Measurements from ENCODE around the gene SLC16A9. TPM values are rescaled to one million over a fixed set of nuclear protein-coding genes. Genes with fewer than 3 reads are reported as not detected.

The SLC16A9 gene
- total and polyA plus RNA-seq, 2 experiments from 2014 or later: not detected

- Histone ChIP-seq H3K79me2 (ENCODE audit: insufficient read depth) (no peaks in the 10 kb centered on the region), H2AFZ (peak overlapping the region; percentile 43), H4K20me1 (ENCODE audit: insufficient read depth) (no peaks in the 10 kb centered on the region), H3K9me3 (ENCODE audit: low read depth) (no peaks in the 10 kb centered on the region), H3K27me3 (replicated peaks; ENCODE audit: insufficient read depth) (no peaks in the 10 kb centered on the region; the same call in 1 of the 2 replicates), H3K4me1 (ENCODE audit: insufficient read depth) (no peaks in the 10 kb centered on the region), H3K36me3 (ENCODE audit: low read depth) (no peaks in the 10 kb centered on the region), H3F3A (ENCODE audit: insufficient read depth) (0 out of 2 replicates have a peak, but pooled peaks cover 5% of the 10 kb centered on the region), H3K9ac (no peak overlapping the region), H3K4me3 (no peak overlapping the region), H3K9me2 (ENCODE audit: insufficient read depth) (no peaks in the 10 kb centered on the region), H3K4me2 (ENCODE audit: unreplicated experiment) (no peak overlapping the region), H3K27ac (no peak overlapping the region)
- in situ Hi-C loops (cut with MboI): loop anchor here (10.0 to 25.0 kb wide), 3 partner anchors 411 to 811 kb away; no protein-coding TSS in a partner anchor
- 1% methylated on average over 8 of the region's 8 CpGs for WGBS, 2 experiments (ENCODE audit: low coverage in 1 of 2, low lambda C conversion rate in 2 of 2, missing lambda C conversion rate in 2 of 2)
- TF ChIP-seq EZH2phosphoT487 (IDR thresholded peaks at IDR 0.05; ENCODE audit: insufficient read depth, low read depth): no peak
- TF ChIP-seq EZH2 (IDR thresholded peaks at IDR 0.05; ENCODE audit: insufficient read depth, poor library complexity, severe bottlenecking): no peak
- peak; percentile 80 for DNase-seq
Observed at GRCh38 chr10:59625721-59626522, 83.7 kb downstream of the SLC16A9 start.

- no peak overlapping the region for H3K4me3 ChIP-seq
- DNase-seq: no peak
- H3K4me2 ChIP-seq (ENCODE audit: unreplicated experiment): no peak overlapping the region
- H3F3A ChIP-seq (ENCODE audit: insufficient read depth): 0 out of 2 replicates have a peak, but pooled peaks cover 5% of the 10 kb centered on the region
- WGBS, 2 experiments (ENCODE audit: low coverage in 1 of 2, low lambda C conversion rate in 2 of 2, missing lambda C conversion rate in 2 of 2): 81 to 82% methylated on average over 8 of the region's 8 CpGs
- no peaks in the 10 kb centered on the region for H3K9me3 ChIP-seq (ENCODE audit: low read depth)
- no peaks in the 10 kb centered on the region for H3K36me3 ChIP-seq (ENCODE audit: low read depth)
- no peaks in the 10 kb centered on the region for H4K20me1 ChIP-seq (ENCODE audit: insufficient read depth)
- H3K9ac ChIP-seq: no peak overlapping the region
- TF ChIP-seq EZH2phosphoT487 (IDR thresholded peaks at IDR 0.05; ENCODE audit: insufficient read depth, low read depth): no peak
- TF ChIP-seq EZH2 (IDR thresholded peaks at IDR 0.05; ENCODE audit: insufficient read depth, poor library complexity, severe bottlenecking): no peak
- no peaks in the 10 kb centered on the region; the same call in 1 of the 2 replicates for H3K27me3 ChIP-seq (replicated peaks; ENCODE audit: insufficient read depth)
- no peaks in the 10 kb centered on the region for H3K9me2 ChIP-seq (ENCODE audit: insufficient read depth)
- no peaks in the 10 kb centered on the region for H3K4me1 ChIP-seq (ENCODE audit: insufficient read depth)
- no peaks in the 10 kb centered on the region for H3K79me2 ChIP-seq (ENCODE audit: insufficient read depth)
- in situ Hi-C loops (cut with MboI): loop anchor here (10.0 to 25.0 kb wide), 5 partner anchors 412 to 1213 kb away; no protein-coding TSS in a partner anchor
- no peak overlapping the region for H2AFZ ChIP-seq
- no peak overlapping the region for H3K27ac ChIP-seq
Observed at GRCh38 chr10:59624951-59625350, 84.7 kb downstream of the SLC16A9 start.

- H3K4me3 ChIP-seq: no peak overlapping the region
- H3K9ac ChIP-seq: no peak overlapping the region
- H3K4me1 ChIP-seq (ENCODE audit: insufficient read depth): no peaks in the 10 kb centered on the region
- H3K27me3 ChIP-seq (replicated peaks; ENCODE audit: insufficient read depth): no peaks in the 10 kb centered on the region
- no peaks in the 10 kb centered on the region for H4K20me1 ChIP-seq (ENCODE audit: insufficient read depth)
- TF ChIP-seq EZH2 (IDR thresholded peaks at IDR 0.05; ENCODE audit: insufficient read depth, poor library complexity, severe bottlenecking) (no peak), EZH2phosphoT487 (IDR thresholded peaks at IDR 0.05; ENCODE audit: insufficient read depth, low read depth) (no peak)
- no peaks in the 10 kb centered on the region for H3K9me3 ChIP-seq (ENCODE audit: low read depth)
- 91 to 93% methylated on average over 3 of the region's 3 CpGs for WGBS, 2 experiments (ENCODE audit: low coverage in 1 of 2, low lambda C conversion rate in 2 of 2, missing lambda C conversion rate in 2 of 2)
- in situ Hi-C loops (cut with MboI): loop anchor here (10.0 to 25.0 kb wide), 3 partner anchors 581 to 1212 kb away; no protein-coding TSS in a partner anchor
- H3K27ac ChIP-seq: no peak overlapping the region
- H3K9me2 ChIP-seq (ENCODE audit: insufficient read depth): no peaks in the 10 kb centered on the region
- H3K79me2 ChIP-seq (ENCODE audit: insufficient read depth): no peaks in the 10 kb centered on the region
- H3F3A ChIP-seq (ENCODE audit: insufficient read depth): 0 out of 2 replicates have a peak, but pooled peaks cover 5% of the 10 kb centered on the region
- H2AFZ ChIP-seq: no peak overlapping the region
- H3K4me2 ChIP-seq (ENCODE audit: unreplicated experiment): no peak overlapping the region
- H3K36me3 ChIP-seq (ENCODE audit: low read depth): no peaks in the 10 kb centered on the region
- no peak for DNase-seq
Observed at GRCh38 chr10:59624136-59624535, 85.5 kb downstream of the SLC16A9 start.

- Histone ChIP-seq H4K20me1 (ENCODE audit: insufficient read depth) (no peaks in the 10 kb centered on the region), H3K79me2 (ENCODE audit: insufficient read depth) (no peaks in the 10 kb centered on the region), H3K4me2 (ENCODE audit: unreplicated experiment) (no peak overlapping the region), H3K9ac (no peak overlapping the region), H3K27ac (no peak overlapping the region), H2AFZ (no peak overlapping the region), H3K9me2 (ENCODE audit: insufficient read depth) (no peaks in the 10 kb centered on the region), H3F3A (ENCODE audit: insufficient read depth) (0 out of 2 replicates have a peak, but pooled peaks cover 5% of the 10 kb centered on the region), H3K27me3 (replicated peaks; ENCODE audit: insufficient read depth) (no peaks in the 10 kb centered on the region), H3K4me3 (no peak overlapping the region), H3K4me1 (ENCODE audit: insufficient read depth) (no peaks in the 10 kb centered on the region), H3K9me3 (ENCODE audit: low read depth) (no peaks in the 10 kb centered on the region), H3K36me3 (ENCODE audit: low read depth) (no peaks in the 10 kb centered on the region)
- no peak for TF ChIP-seq EZH2 (IDR thresholded peaks at IDR 0.05; ENCODE audit: insufficient read depth, poor library complexity, severe bottlenecking)
- no peak for TF ChIP-seq EZH2phosphoT487 (IDR thresholded peaks at IDR 0.05; ENCODE audit: insufficient read depth, low read depth)
- in situ Hi-C loops (cut with MboI): loop anchor here (10.0 to 25.0 kb wide), 3 partner anchors 581 to 1211 kb away; no protein-coding TSS in a partner anchor
- no peak for DNase-seq
- 70 to 73% methylated on average over 16 of the region's 16 CpGs for WGBS, 2 experiments (ENCODE audit: low coverage in 1 of 2, low lambda C conversion rate in 2 of 2, missing lambda C conversion rate in 2 of 2)
Observed at GRCh38 chr10:59623133-59624121, 86.2 kb downstream of the SLC16A9 start.

Data from GM23248 (cell line).